ENCODE results near the gene CLIP4.

CLIP4 gene

DNA sequence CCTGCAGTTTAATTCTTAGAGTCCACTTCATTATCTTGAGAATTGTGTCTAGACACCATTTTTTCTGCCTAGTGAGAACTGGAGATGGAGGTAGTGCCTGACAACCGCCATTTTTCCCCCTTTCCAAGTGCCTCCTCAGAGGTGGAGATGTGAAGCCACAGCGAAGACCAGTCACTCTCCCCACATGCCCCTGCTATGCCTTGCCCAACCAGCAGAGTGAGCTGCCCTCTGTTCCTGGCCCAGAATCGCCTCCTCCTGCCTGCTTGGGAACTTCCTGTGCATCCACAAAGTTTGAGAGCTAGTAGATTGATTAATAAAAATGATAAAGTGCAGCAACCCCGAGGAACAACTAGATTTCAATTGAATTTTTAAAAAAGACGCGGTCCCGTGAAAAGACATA, 123.3 kb downstream of the CLIP4 start:
- DNase-seq (ENCODE audit: low spot score): no peak
- no peak overlapping the region for H3K4me3 ChIP-seq
- TF ChIP-seq, protein P1, sequence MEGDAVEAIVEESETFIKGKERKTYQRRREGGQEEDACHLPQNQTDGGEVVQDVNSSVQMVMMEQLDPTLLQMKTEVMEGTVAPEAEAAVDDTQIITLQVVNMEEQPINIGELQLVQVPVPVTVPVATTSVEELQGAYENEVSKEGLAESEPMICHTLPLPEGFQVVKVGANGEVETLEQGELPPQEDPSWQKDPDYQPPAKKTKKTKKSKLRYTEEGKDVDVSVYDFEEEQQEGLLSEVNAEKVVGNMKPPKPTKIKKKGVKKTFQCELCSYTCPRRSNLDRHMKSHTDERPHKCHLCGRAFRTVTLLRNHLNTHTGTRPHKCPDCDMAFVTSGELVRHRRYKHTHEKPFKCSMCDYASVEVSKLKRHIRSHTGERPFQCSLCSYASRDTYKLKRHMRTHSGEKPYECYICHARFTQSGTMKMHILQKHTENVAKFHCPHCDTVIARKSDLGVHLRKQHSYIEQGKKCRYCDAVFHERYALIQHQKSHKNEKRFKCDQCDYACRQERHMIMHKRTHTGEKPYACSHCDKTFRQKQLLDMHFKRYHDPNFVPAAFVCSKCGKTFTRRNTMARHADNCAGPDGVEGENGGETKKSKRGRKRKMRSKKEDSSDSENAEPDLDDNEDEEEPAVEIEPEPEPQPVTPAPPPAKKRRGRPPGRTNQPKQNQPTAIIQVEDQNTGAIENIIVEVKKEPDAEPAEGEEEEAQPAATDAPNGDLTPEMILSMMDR (IDR thresholded peaks at IDR 0.05): no peak
- no peak overlapping the region for H3K27ac ChIP-seq
